NCI-H2227 (cell line): ENCODE measurements around the gene CD79A.

Source experiments
- DNase-seq: peaks from one replicate; lab custom pipeline; 2025; ENCODE audit not compliant: unreplicated experiment; lab: John Stamatoyannopoulos, UW

Gene CD79A

DNA sequence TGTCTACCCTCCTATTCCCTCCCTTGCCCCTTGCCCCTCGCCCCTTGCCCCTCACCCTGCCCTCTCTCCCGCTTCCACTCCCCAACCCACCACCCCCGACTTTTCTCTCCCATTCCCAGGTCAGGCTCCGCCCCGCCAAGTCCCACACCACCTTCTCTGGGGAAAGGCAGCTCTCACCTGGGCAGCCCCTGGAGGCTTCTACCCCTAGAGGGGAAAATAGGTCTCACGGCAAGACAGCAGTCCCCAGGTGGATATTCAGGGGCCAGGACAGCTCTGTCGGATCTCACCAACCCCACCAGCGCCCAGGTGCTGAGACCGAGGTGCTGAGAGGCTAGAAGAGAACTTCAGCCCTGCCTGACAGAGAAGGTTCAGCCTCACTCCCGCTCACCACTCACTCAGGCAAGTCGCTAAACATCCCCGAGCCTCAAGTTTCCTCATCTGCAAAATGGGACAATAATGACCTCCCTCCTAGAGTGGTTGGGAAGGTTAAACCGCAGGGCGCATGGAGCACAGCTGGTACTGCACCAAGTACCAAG lies 52.5 kb downstream of the CD79A start:
- DNase-seq, result no peak

GRCh38 chr19:41930322-41930722 lies 53.2 kb downstream of the CD79A start:
- no peak for DNase-seq
